Hematopoietic multipotent progenitor cell treated with erythropoietin and hydrocortisone succinate and interleukin-3 and kit ligand, for 6 days (in vitro differentiated cells): Measurements from ENCODE around the gene UBAP2L.
"Not testable (repeated sequence)": the region's sequence is repeated elsewhere in the genome, so short reads cannot be mapped to it uniquely, and the experiment has no call there.

Experiments used
- DNase-seq: peaks from one replicate; pipeline ENCODE4 v3.0.0-alpha.2; 2015

Gene UBAP2L

DNA sequence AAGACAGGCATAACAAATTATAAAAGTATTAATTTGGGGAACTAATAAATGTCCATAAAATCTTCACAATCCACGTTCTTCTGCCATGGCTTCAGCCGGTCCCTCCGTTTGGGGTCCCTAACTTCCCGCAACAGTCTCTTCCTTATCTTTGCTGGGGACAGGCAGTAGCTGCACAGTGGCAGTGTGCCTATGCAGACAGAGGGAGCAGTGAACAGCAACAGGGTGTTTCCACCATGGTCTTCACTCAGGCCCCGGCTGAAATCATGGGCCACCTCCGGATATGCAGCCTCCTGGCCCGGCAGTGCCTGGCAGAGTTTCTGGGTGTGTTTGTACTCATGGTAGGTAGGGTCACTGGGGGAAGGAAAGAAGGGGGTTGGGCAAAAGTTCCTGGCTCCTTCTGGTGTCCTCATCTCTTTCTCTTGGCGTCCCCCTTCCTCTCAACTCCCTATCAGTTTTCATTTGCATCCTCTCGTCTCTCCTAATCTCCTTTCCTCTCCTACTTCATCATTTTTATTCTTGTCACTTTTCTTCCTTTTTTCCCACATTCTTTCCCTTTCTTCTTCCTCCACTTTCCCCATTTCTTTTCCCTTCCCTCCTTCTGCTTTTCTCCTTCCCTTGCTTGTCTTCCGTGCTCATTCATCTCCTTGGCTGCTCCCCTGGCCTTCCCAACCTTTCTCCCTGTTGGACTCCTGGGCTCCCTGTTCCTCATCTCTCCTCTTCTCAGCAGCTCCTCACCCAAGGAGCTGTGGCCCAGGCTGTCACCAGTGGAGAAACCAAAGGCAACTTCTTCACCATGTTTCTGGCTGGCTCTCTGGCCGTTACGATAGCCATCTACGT is 91.7 kb downstream of the UBAP2L start:
- DNase-seq = not testable (repeated sequence)

DNA sequence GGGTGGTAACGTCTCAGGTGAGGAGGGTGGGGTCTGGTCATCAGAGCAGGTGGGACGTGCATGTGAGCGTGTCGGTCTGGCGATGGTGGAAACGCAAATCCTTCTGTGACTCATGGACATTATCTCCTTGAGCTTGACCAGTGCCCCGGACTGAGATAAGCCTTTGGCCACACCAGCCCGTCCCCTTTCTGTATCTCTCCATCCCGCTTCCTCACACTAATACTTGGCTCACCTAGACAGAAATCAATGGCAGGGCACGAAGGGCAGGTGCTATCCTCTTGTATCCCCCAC is 92.3 kb downstream of the UBAP2L start:
- DNase-seq = no peak

DNA sequence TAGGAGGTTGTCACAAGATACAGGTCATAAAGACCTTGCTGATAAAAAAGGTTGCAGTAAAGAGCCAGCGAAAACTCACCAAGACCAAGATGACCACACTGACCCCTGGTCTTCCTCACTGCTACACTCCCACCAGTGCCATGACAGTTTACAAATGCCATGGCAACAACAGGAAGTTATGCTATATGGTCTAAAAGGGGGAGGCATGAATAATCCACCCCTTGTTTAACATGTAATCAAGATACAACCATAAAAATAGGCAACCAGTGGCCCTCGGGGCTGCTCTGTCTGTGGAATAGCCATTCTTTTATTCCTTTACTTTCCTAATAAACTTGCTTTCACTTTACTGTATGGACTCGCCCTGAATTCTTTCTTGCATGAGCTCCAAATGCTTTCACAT is 93.5 kb downstream of the UBAP2L start:
- DNase-seq = not testable (repeated sequence)

DNA sequence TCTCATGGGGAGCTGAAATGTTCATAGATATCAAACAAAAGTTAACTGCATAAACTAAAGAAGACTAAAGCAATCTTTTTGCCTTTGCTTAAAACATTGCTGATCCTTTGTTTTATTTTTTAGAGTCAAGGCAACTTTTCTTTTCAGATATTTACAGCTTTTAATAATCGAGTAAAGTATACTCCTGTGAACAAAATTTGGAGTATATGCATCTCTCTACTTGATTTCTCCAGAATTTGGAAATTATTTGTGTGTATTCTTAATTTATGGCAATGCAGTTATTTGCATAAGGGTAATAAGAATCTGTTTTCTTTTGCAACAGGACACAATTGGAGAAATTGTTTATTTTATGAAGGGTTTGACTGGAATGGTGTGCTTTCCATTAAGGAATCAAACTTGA is 95.9 kb downstream of the UBAP2L start:
- DNase-seq = peak; percentile 33

DNA sequence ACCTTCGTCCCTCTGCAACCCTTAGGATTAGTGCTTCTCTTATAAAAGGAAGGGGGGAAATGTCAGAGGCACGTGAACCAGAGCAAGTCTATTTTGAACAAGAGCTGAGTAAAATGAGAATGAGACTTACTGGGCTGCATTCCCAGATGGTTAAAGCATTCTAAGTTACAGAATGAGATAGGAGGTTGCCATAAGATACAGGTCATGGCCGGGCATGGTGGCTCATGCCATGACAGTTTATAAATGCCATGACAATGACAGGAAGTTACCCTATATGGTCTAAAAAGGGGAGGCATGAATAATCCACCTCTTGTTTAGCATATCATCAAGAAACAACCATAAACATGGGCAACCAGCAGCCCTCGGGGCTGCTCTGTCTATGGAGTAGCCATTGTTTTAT is 97.6 kb downstream of the UBAP2L start:
- no peak for DNase-seq
